PFSK-1 (cell line): Measurements from ENCODE around the gene CEL.

ENCODE experiments used
- POLR2AphosphoS5 ChIP-seq: IDR thresholded peaks from 2 replicates; pipeline ENCODE4 v1.6.1; 2012; ENCODE audit warnings: low read depth, mild to moderate bottlenecking, control low read depth, low read length, moderate library complexity
- REST ChIP-seq, 2 experiments: IDR thresholded peaks; 2 replicates each; pipeline versions ENCODE4 v1.6.1 to v1.8.0; 2011 to 2012; ENCODE audit warnings: low read depth in 2 of 2, low read length in 2 of 2, control low read depth in 1 of 2, inconsistent platforms in 1 of 2, mild to moderate bottlenecking in 1 of 2, moderate library complexity in 1 of 2; ENCODE audit not compliant: insufficient read depth in 1 of 2
- SIN3A ChIP-seq: IDR thresholded peaks from 2 replicates; pipeline ENCODE4 v1.6.1; 2012; ENCODE audit warnings: mild to moderate bottlenecking, low read length, moderate library complexity, borderline replicate concordance; ENCODE audit not compliant: insufficient read depth
- TAF1 ChIP-seq: IDR thresholded peaks from 2 replicates; pipeline ENCODE4 v1.6.1; 2012; ENCODE audit warnings: low read length, control low read depth, borderline replicate concordance; ENCODE audit not compliant: insufficient read depth

DNA sequence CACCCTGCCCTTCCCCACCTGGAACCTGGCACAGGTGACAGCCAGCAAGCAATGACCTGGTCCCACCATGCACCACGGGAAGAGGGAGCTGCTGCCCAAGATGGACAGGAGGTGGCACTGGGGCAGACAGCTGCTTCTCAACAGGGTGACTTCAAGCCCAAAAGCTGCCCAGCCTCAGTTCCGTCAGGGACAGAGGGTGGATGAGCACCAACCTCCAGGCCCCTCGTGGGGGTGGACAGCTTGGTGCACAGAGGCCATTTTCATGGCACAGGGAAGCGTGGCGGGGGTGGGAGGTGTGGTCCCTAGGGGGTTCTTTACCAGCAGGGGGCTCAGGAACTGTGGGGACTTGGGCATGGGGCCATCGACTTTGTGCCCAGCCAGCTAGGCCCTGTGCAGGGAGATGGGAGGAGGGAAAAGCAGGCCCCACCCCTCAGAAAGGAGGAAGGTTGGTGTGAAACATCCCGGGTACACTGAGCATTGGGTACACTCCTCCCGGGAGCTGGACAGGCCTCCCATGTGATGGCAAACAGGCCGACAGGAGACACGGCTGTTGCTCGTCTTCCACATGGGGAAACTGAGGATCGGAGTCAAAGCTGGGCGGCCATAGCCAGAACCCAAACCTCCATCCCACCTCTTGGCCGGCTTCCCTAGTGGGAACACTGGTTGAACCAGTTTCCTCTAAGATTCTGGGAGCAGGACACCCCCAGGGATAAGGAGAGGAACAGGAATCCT, 1.9 kb downstream of the CEL start:
- TF ChIP-seq POLR2AphosphoS5 = no peak
- no peak for TF ChIP-seq REST (IDR thresholded peaks at IDR 0.05; ENCODE audit: insufficient read depth in 1 of 2, low read depth in 2 of 2, low read length in 2 of 2)
- TF ChIP-seq SIN3A = no peak
- no peak for TF ChIP-seq TAF1
